ENCODE measurements around the gene NAT10. TPM values are rescaled to one million over a fixed set of nuclear protein-coding genes. Genes with fewer than 3 reads are reported as not detected.

NAT10 gene
- total RNA-seq, 1 experiment from 2014 or later: 103 TPM

GRCh38 chr11:34167961-34168360 is 62.5 kb downstream of the NAT10 start:
- H4K5ac ChIP-seq (ENCODE audit: insufficient read length, low read depth, low read length): no peak overlapping the region
- H2AFZ ChIP-seq (ENCODE audit: low read length): no peak overlapping the region
- no peak overlapping the region for H3K4me2 ChIP-seq (ENCODE audit: insufficient read depth, insufficient read length, low read length)
- H2BK12ac ChIP-seq (ENCODE audit: insufficient read length, low read depth, low read length): no peak overlapping the region
- Mint-ChIP-seq H3K4me1 (no peaks in the 10 kb centered on the region), H3K9me3 (no peaks in the 10 kb centered on the region), H3K36me3 (ENCODE audit: insufficient read depth in 1 of 3, low read depth in 3 of 3) (peaks cover 0 to 3% (median 0%) of the 10 kb centered on the region in 3 experiments; a peak in 2 of 7 replicates), H3K27me3 (ENCODE audit: low read depth) (peaks cover 3% of the 10 kb centered on the region; the same call in 1 of the 2 replicates), H3K27ac (peak overlapping the region in 1 of 3 experiments; percentile 87; a peak in 1 of 7 replicates), H3K4me3 (no peak overlapping the region)
- H3K56ac ChIP-seq (ENCODE audit: insufficient read length, low read depth, low read length): no peak overlapping the region
- no peaks in the 10 kb centered on the region for H3K27me3 ChIP-seq (ENCODE audit: insufficient read depth, low read length)
- no peaks in the 10 kb centered on the region for H3K79me1 ChIP-seq (ENCODE audit: insufficient read depth, low read depth, low read length, poor library complexity, severe bottlenecking)
- H3K23ac ChIP-seq (ENCODE audit: insufficient read length, low read depth, low read length): no peak overlapping the region
- no peaks in the 10 kb centered on the region for H3K79me2 ChIP-seq (ENCODE audit: insufficient read depth, low read length)
- no peak overlapping the region for H3K4ac ChIP-seq (ENCODE audit: low read depth, low read length)
- H2AK5ac ChIP-seq (ENCODE audit: insufficient read length, low read length): no peak overlapping the region
- TF ChIP-seq, protein P1, sequence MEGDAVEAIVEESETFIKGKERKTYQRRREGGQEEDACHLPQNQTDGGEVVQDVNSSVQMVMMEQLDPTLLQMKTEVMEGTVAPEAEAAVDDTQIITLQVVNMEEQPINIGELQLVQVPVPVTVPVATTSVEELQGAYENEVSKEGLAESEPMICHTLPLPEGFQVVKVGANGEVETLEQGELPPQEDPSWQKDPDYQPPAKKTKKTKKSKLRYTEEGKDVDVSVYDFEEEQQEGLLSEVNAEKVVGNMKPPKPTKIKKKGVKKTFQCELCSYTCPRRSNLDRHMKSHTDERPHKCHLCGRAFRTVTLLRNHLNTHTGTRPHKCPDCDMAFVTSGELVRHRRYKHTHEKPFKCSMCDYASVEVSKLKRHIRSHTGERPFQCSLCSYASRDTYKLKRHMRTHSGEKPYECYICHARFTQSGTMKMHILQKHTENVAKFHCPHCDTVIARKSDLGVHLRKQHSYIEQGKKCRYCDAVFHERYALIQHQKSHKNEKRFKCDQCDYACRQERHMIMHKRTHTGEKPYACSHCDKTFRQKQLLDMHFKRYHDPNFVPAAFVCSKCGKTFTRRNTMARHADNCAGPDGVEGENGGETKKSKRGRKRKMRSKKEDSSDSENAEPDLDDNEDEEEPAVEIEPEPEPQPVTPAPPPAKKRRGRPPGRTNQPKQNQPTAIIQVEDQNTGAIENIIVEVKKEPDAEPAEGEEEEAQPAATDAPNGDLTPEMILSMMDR (conservative IDR thresholded peaks at IDR 0.05): no peak
- no peak overlapping the region for H2BK5ac ChIP-seq (ENCODE audit: insufficient read length, low read length)
- H4K20me1 ChIP-seq (ENCODE audit: control insufficient read depth, insufficient read depth, insufficient read length): no peaks in the 10 kb centered on the region
- H3K4me1 ChIP-seq (ENCODE audit: insufficient read depth, low read length): no peaks in the 10 kb centered on the region
- no CpG with 5 or more reads among the region's 9 CpGs for WGBS (ENCODE audit: extremely low coverage, insufficient read length, low lambda C conversion rate)
- no peak overlapping the region for H2BK15ac ChIP-seq (ENCODE audit: low read depth, low read length)
- H4K91ac ChIP-seq (ENCODE audit: insufficient read length, low read depth, low read length): no peak overlapping the region
- H3K9me3 ChIP-seq (ENCODE audit: control insufficient read depth, low read depth, low read length): no peaks in the 10 kb centered on the region
- H3K23me2 ChIP-seq (ENCODE audit: insufficient read length, low read depth, low read length, poor library complexity, severe bottlenecking): no peaks in the 10 kb centered on the region
- H4K8ac ChIP-seq (replicated peaks; ENCODE audit: insufficient read length, low read depth, low read length): no peak overlapping the region
- no peak overlapping the region for H3T11ph ChIP-seq (ENCODE audit: low read length)
- H3K27ac ChIP-seq (ENCODE audit: insufficient read length, low read depth, low read length): no peak overlapping the region
- no peak overlapping the region for H3K9ac ChIP-seq (ENCODE audit: extremely low read depth, insufficient read length, low read length)
- no peak overlapping the region for H3K18ac ChIP-seq (ENCODE audit: insufficient read length, low read depth, low read length)
- H2BK20ac ChIP-seq (ENCODE audit: low read depth, low read length, poor library complexity, severe bottlenecking): no peak overlapping the region
- no peak overlapping the region; the same call in 1 of the 2 replicates for H3K14ac ChIP-seq (ENCODE audit: insufficient read depth, low read length)
- H2BK120ac ChIP-seq (ENCODE audit: low read depth, low read length, poor library complexity, severe bottlenecking): no peak overlapping the region
- no peak for DNase-seq

Data from H9 (cell line).